ENCODE measurements around the gene TMEM9B.
A peak's percentile ranks its signal among the peaks of the same experiment; 100 is the strongest.
"Not testable (repeated sequence)": the region's sequence is repeated elsewhere in the genome, so short reads cannot be mapped to it uniquely, and the experiment has no call there.

TMEM9B gene

DNA sequence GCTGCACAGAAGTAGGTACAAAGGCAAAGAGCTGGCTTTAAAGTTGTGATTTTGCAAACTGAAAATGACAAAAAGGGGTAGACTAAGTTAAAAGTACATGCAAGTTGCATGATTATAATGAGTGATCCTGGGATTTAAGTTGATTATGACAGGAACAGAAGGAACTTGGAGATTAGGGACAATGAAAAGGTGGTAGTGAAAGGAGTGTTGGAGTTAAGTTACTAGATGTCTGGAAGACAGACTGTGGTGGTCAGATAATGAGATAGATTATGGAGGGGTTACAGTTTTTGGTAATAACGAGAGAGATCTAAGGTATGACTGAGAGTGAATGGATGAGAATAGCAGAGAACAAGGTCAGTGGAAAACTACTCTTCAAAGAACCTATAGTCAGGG is 7.7 kb upstream of the TMEM9B start:
- DNase-seq = no peak

DNA sequence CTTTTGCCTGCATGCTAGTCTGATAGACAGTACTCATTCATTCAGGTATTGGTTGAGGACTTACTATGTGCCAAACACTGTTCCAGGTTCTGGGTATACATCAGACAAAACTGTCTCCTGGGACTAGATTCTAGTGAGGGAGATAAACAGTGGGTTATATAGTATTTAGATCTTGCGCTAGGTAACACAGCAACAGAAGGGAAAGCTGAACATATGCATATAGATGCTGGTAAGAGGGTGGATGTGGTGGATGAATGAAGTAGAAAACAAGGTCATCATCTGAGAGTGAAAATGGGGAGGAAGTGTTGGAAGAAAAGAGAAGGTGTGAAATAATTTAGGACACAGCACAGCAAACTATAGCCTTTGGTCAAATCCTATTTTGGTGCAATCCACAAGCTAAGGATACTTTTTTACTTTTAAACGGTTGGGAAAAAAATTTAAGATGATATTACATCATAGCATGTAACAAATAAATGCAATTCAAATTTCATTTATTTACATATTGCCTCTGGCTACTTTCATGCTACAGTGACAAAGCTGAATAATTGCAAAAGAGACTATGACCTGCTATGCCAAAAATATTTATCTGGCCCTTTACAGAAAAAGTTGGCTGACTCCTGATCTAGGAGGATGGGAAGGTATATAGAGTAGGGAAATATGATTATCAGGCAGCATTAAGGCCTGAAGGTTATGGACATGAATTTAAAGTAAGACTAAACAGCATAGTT is 7.1 kb upstream of the TMEM9B start:
- no peak for DNase-seq

DNA sequence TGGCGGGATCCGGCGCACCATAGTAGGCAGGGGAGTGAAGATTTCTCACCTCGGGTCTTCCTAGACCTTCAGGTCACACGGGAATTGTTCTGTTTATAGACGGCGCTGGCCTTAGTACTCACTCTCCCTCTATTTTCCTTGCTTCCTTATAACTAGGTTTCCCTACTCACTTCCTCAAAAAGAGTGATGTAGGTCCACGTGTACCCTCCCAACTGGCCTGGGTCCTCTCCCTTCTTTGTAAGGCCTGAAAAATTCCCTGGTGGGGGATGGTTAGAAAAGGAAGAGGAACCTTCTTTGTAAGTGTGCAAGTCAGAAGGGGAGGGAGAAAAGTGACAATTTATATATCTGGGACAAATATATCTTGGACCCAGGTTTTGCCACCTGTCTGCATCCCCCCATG is 2.9 kb upstream of the TMEM9B start:
- DNase-seq = no peak

DNA sequence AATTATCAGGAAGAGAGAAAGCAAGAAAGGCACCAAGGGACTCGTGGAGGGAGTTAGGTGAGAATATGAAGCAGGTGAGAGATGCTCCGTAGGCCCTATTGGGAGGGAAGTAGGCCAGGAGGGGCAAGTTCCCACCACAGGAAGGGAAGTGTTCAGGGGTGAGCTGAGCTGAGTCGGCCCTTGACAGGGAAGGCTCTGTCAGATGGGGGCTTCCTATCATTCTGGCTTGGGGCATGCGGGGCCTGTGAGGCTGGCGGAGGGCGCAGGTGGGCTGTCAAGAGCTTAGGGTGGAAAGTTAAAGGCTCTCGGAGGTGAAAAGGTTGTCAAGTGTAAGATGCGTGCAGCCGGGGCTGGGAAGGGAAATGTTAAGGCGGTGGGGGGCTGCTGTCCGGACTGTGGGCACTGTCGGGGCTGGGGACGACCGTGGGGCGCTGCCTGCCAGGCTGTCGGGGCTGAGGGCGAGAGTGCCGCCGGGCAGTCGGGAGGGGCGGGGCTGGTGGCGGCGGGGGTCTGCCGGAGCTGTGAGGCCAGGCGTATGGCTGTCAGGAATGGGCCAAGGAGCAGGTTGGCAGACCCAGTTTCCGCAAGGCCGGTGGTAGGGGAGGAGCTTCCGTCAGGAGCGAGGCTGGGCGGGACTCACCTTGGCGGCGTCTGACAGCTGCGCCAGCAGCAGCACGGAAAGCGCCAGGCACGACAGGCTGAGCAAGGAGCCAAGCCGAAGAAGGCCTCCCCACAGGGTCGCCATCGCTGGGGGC is 496 bp downstream of the TMEM9B start:
- DNase-seq = peak; percentile 84 to 89

DNA sequence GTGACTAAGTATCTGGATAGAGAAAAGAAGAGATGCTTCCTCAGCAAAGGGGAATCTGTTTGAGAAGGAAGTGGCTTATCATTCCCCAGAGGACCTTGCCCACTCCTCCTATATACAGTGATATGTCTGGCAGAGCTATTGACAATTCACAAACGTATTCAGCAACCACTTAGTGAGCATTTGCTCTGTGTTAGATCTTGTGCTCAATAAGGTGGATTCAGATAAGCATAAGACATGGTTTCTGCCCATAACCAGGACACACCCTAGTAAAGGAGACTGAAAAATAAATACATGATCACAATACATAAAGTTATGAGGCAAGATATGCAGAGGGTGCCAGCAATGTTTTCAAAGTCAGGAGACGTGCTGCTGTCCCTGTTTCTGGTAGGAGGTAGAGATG is 1.4 kb downstream of the TMEM9B start:
- no peak for DNase-seq

DNA sequence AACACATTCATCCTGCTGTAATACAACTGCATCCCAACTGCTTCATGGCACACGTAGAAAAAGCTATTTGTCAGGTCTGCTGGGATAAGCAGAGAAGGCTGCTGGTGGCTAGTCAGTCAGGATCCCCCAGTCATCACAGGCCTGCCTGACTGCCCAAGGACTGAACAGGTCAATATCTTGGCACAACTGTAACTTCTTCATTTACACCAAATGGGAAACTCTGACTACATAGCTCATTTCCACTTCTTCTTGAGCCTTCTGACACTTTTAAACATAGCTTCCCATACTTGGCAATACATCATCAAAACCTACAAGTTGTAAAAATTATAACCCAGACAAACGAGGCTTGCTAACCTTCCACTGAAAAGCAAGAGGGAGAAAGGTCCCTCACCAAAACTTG is 2.8 kb downstream of the TMEM9B start:
- no peak for DNase-seq

DNA sequence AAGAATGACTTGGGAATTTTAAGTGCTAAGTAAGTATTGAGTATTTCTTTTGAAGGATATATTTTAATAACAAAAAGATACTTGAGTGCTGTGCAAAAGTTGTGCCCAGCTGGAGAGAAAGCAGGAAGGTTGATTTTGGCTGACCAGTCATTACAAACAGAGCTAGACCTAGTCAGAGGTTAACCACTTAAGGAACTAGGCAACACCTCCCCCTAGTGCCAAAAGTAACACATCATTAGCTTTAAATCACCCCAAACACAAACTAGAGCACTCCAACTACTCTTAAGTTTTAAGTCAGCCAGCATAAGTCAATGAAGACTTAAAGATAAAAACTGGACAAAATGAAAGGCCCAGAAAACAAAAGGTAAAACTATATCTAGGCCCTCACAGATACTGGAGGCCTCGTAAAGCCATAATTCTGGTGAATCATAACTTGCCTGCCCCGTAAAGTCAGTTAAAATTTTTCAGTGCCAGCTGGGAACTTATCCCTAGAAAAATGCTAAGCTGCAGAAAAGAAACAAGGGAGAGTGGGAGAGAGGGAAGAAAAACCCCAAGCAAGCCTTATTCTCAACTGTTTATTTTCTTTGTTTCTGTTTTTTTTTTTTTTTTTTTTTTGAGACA is 4.6 kb downstream of the TMEM9B start:
- no peak for DNase-seq

DNA sequence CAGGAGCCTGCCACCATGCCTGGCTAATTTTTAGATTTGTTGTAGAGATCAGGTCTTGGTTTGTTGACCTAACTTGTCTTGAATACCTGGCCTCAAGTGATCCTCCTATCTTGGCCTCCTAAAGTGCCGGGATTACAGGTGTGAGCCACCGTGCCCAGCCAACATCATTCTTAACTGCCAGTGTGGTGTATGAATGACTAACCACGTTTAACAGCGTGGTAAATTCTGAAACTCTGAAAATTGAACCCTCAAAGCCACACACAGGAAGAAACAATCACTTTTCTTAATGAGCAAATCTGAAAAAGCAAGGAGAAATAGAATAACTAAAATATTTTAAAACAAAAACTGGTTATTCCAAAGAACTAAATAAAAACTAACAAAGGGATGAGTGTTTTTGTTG is 7.4 kb downstream of the TMEM9B start:
- peak; percentile 31 to 40 for DNase-seq

DNA sequence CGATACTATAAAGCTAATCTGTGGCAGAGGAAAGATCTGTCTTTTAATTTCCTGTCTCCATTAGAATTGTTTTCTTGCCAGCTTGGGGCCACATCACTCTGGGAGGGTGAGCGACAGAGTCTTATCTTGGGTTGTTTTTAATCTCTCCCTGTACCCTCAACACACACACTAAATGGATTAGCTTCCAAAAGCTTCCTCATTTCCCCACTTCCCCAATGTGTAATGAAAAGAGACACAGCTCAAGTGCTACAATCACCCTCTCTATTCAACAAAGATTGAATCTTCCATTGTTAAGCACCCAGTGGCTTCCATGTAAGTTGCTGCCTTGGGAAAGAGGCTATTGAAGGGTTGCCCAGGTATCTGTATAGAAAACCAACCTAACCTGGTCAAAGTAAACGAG is 15.4 kb downstream of the TMEM9B start:
- DNase-seq = no peak

DNA sequence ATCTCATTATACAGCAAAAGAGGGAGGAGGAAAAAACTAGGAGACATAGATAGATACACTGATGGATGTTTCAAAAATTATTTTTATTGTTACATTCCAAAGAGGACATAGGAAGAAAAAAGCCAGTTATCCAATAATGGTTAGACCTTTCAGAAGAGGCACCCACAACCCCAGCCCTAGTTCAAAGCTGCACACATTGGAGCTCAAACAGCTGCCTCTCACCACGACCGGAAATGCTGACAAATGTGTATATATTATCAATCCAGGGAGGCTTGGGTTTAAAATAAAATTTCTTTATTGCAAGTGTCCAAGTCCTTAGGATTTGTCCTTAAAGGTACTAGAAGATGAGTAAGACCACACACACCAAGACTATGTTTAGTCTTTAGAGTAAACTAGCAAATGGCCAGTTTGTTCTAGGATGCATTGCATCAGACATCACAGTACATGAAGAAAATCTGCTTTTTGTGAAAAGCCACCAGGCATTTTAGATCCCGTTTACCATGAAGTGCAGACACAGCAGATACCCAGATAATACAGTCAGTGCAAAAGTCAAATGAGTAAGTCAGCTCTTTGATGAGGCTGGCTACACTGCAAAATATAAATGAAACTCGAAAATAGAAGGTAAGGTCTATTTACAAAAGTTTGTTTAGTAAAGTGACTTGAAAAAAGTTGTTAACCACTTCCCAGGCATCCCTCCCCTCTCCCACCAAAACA is 16.9 kb downstream of the TMEM9B start:
- DNase-seq = no peak

DNA sequence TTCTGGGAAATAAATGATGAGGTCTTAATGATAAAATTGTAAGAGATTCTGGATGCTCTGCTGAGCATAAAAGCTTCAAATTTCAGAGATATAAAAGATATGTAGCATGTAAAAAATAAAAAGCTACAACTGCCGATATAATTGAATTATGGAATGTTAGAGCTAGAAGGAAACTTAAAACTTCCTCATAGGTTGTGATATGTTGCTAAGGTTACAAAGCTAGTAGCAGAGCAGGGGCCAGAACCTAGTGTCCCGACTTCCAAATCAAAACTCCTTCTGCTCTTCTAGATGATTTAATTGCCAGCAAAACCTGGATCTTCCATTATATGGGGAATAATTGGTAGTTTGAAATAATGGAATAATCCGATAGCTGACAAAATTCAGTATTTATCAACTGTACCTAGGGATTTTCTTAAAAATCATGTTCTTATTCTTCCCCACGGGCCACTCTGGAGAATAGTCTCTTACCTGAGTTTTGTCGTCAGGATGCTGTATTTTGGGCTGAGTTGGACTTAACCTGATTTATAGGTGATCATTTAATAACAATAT is 21.6 kb downstream of the TMEM9B start, which contains the start of gene ASCL3:
Gene ASCL3 (minus strand): TSS at position 499 of the 549 bp plus-strand sequence. CDS start 4,855 bp downstream, outside the sequence.
- DNase-seq = no peak

DNA sequence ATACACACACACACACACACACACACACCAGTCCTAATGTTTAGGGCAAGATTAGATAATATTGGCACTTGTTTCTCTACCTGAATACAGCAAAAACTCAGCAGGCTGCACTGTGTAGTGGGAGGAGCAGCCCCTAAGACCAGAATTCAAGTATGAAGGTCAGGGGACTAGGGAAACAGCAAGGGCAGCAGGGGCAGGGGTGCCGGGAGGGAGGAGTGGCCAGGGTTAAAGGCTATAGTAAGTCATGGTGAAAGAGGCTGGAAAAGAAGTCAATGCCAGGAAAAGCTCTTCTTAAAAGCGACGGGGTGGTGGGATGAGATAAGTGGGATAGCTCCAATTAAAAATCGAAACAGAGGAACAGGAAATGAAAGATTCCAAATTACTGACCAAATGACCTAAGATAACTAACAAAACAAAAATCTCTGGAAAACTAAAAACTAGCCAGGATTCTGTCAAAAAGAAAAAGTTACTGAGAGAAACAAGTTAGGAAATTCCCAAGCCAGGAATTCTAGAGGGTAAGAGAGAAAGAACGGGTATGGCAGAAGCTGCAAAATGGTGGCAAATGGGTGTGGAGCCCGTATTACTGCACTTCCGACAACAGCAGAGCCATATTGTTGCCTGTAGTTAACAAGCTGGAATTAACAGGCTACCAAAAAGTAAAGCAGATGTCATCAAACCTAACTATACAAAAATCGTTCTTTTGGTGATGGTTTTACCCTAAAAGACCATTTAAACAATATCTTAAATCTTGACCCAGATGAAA is 22.7 kb downstream of the TMEM9B start:
- DNase-seq = no peak

DNA sequence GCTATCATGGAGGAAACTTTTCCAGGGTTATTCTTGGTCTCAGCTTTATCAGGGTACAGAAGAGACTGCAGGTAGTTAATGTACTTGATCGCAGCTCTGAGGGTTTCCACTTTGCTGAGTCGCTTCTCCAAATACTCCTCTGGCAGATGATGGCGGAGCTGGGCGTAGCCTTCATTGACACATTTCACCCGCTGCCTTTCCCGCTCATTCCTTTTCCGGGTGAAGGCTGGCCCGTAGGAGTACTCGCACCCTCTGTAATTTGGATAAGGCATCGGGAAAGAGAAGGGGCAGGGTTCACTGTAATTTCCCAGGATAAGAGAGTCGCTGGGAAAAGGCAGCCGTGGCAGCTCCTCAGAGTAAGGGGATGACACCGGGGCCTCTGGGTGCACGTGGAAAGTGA is 26.6 kb downstream of the TMEM9B start:
- DNase-seq = no peak

DNA sequence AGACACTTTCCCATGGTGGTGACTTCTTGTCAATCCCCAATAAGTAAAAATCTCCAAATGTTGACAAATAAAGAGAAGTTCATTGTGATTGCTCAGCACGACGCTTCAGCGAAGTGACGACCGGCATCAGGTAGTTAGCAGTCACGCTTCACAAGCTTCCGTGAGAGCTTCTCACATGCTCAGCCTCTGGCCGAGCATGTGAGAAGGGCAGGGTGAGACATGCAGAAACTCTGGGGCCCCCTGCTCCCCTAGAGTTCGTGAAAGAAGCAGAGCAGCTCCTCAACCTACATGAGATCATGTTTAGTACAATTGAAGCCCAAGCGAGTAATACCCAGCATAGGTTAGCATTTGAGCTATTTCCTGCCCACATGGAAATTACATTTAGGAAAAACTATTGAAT is 27.1 kb downstream of the TMEM9B start:
- peak in 1 of 2 experiments; percentile 33 for DNase-seq

DNA sequence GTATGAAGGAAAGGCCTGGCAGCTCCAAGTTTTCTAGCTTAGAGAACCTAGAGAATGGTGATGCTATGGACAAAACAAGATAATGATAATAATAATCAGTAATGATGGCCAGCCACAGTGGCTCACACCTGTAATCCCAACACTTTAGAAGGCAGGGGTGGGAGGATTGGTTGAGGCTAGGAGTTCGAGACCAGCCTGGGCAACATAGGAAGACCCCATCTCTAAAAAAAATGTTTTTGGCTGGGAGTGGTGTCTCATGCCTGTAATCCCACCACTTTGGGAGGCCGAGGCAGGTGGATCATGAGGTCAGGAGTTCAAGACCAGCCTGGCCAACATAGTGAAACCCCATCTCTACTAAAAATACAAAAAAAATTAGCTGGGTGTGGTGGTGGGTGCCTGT is 28.5 kb downstream of the TMEM9B start:
- DNase-seq = not testable (repeated sequence)

DNA sequence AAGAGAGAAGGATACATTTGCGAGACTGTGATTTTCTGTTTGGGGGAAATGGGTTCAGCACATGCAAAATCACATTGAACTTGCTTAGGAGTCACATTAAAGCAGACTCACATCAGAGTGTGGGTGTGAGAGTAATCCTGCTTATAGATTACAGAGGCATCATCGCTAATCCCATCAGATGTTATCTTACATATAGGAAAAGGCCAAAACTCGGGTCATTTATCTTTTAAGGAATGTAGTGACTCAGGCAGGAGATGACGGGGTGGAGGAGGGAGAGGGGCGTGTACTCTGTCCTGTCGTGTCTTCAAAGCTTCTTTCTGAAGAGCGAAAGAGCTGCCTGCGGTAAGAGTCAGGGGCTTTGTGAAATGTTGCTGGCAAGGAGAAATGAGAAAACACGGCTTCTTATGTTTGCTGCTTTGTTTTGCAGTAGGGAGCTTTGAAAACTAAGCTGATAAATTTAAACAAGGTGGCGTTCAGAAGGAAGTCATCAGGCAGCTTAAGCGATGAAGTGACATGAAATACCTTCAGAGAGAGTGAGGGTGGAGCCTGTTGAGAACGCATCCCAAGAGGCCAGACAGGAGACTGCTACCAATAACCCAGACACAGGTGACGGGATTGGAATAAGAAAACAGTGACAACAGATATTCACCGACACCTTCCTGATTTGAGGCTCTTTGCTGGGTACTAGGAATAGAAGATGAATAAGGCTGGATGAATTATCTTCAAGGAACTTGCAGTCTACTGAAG is 29.3 kb downstream of the TMEM9B start:
- DNase-seq = no peak

DNA sequence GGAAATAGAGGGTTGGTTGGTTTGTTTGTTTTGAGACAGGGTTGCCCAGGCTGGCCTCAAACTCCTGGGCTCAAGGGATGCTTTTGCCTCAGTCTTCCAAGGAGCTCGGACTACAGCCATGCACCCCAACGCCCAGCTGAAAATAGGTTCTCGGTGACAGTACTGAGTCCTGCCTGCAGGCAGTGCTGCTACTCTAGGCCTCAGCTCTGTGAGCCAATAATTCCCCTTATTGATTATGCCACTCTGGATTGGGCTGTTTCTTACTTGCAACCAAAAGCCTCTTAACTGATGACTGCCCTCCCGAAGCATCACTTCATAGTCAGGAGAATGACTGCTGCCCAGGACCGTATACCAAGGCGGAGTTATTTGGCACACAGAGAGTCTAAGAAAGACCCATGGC is 30.3 kb downstream of the TMEM9B start:
- no peak for DNase-seq

DNA sequence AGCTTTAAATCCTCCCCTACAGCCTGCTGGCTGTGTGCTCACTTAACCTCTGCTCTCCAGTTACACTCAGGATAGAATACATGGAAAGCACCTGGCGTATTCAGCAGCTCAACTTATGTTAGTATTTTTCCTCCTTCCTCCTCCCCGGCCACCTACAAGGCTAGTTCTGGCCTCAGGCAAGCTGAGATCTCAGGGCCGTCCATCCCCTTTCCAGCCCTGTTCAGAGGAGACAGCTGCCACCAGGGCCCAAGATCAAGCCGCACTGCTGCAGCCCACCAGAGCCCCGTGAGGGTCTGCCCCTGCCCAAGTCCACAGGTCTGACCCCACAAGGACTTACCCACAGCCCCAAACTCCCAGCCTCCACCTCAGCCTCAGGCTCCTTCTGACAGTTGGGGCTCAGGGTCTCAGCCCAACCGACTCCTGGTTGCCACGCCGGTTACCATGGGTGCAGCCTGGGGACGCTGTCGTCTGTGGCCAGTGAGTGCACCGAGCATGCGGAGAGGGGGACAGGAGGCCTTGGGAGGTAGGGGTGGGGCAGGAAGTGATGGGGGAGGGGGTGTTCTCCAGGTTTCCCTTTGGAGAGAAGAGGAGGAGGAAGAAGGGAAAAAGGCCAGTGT is 31.6 kb downstream of the TMEM9B start, which contains the start of gene C11orf16:
Gene C11orf16 (minus strand): TSS at position 384 of the 617 bp plus-strand sequence. CDS start 639 bp downstream, outside the sequence.
- no peak for DNase-seq

DNA sequence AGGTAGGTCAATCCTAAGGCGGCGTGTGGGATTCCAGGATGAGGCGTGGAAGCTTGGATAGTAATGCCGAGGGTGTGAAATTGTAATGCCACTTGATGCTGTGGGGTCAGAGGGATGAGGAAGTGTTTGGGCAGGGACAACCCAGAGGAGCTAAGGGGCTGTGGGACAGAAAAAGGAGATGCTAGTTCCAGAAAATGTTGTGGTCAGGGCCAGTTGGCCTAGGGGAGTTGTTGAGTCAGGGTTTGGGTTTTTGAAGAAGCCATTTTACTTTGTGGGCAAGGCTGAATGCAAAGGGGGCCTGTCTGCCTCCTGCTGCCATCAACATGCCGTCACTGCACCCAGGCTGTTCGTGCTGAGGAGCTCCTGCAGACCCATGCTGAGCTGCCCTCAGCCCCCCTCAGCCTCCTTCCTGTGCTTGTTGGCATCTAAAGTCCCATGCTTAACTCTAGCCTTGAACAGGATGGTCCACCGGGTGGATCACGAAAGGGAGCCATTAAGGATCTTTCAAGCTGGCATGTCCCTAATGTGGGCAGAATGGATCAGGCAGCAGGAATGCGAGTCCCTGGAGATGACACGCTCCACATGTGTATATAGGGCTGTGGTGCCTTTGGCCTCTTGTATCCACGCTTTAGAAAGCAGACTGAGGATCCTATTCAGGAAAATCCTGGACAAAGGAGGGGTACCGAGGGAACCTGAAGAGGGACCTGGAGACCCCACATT is 33.6 kb downstream of the TMEM9B start:
- no peak for DNase-seq

DNA sequence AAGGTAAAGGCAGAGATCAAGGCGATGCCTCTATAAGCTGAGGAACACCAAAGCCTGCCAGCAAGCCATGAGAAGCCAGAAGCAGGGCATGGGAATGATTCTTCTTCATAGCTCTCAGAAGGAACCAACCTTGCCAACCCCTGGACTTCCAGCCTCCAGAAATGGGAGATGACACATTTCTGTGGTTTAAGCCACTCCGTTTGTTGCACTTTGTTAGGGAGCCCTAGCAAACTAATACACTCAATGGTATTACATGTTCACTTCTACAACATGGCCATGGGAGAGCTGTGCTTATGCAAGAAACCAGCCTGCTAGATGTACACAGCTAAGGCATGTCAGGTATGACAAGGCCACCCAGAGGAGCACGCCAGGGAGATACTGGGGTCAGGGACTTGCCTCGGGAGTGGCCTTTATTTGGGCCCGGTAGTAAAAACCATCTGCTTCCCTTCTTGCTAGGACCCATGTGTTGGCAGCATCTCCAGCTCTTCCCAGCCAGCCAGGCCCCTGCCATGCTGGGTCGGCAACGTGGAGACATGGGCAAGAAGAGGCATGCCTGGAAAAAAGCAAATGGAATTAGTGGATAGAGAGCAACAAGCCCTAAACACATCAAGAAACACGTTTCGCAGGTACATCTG is 35.1 kb downstream of the TMEM9B start:
- DNase-seq = no peak
